Nephron progenitor cell (in vitro differentiated cells): ENCODE measurements around the gene PLA2G4E.

ENCODE experiments used
- DNase-seq: peaks from one replicate; pipeline ENCODE4 v3.0.0; 2021
- H3K27ac Mint-ChIP-seq: 2 replicates; pipeline ENCODE4 v1.8.0; 2021; ENCODE audit warnings: mild to moderate bottlenecking, moderate library complexity, mixed read lengths
- H3K27me3 Mint-ChIP-seq: 2 replicates; pipeline ENCODE4 v1.8.0; 2021; ENCODE audit warnings: mild to moderate bottlenecking, low read depth, mixed read lengths; ENCODE audit not compliant: poor library complexity
- H3K36me3 Mint-ChIP-seq: 2 replicates; pipeline ENCODE4 v1.8.0; 2021; ENCODE audit warnings: low read depth, mixed read lengths
- H3K4me1 Mint-ChIP-seq: 2 replicates; pipeline ENCODE4 v1.8.0; 2021; ENCODE audit warnings: mixed read lengths
- H3K4me3 Mint-ChIP-seq: 2 replicates; pipeline ENCODE4 v1.8.0; 2021; ENCODE audit warnings: mild to moderate bottlenecking, moderate library complexity, mixed read lengths
- H3K9me3 Mint-ChIP-seq: 2 replicates; pipeline ENCODE4 v1.8.0; 2021; ENCODE audit warnings: mild to moderate bottlenecking, moderate library complexity, mixed read lengths
- CTCF ChIP-seq: fragments of 200-600 bp; sonication (generic); IDR thresholded peaks from 2 replicates; pipeline ENCODE4 v1.5.0; 2021; ENCODE audit warnings: antibody characterized with exemption

The PLA2G4E gene

GRCh38 chr15:42027521-42027920 is 6.7 kb upstream of the PLA2G4E start:
- no peaks in the 10 kb centered on the region for H3K4me1 Mint-ChIP-seq
- peaks cover 44% of the 10 kb centered on the region for H3K9me3 Mint-ChIP-seq
- H3K27me3 Mint-ChIP-seq: peaks cover 40% of the 10 kb centered on the region
- no peak overlapping the region for H3K4me3 Mint-ChIP-seq
- H3K27ac Mint-ChIP-seq: no peak overlapping the region
- DNase-seq: no peak
- H3K36me3 Mint-ChIP-seq: no peaks in the 10 kb centered on the region
- no peak for TF ChIP-seq CTCF

- no peak overlapping the region for H3K27ac Mint-ChIP-seq
- DNase-seq: no peak
- no peaks in the 10 kb centered on the region for H3K36me3 Mint-ChIP-seq
- no peaks in the 10 kb centered on the region for H3K4me1 Mint-ChIP-seq
- peaks cover 63% of the 10 kb centered on the region for H3K9me3 Mint-ChIP-seq
- no peak for TF ChIP-seq CTCF
- H3K4me3 Mint-ChIP-seq: no peak overlapping the region
- H3K27me3 Mint-ChIP-seq: peaks cover 26% of the 10 kb centered on the region
Observed at GRCh38 chr15:42024303-42024702, 3.5 kb upstream of the PLA2G4E start.

GRCh38 chr15:42021593-42021992 is 751 bp upstream of the PLA2G4E start:
- no peak overlapping the region for H3K4me3 Mint-ChIP-seq
- peaks cover 59% of the 10 kb centered on the region for H3K9me3 Mint-ChIP-seq
- no peak for TF ChIP-seq CTCF
- H3K27me3 Mint-ChIP-seq: peaks cover 20% of the 10 kb centered on the region
- H3K27ac Mint-ChIP-seq: no peak overlapping the region
- H3K4me1 Mint-ChIP-seq: peaks cover 10% of the 10 kb centered on the region
- H3K36me3 Mint-ChIP-seq: no peaks in the 10 kb centered on the region
- DNase-seq: no peak

GRCh38 chr15:42018306-42019224 is 2.3 kb downstream of the PLA2G4E start:
- Mint-ChIP-seq H3K36me3 (no peaks in the 10 kb centered on the region), H3K9me3 (peaks cover 33% of the 10 kb centered on the region), H3K27me3 (peaks cover 12% of the 10 kb centered on the region), H3K4me1 (peaks cover 10% of the 10 kb centered on the region), H3K4me3 (no peak overlapping the region), H3K27ac (no peak overlapping the region)
- no peak for DNase-seq
- TF ChIP-seq CTCF: no peak

- Mint-ChIP-seq H3K4me1 (peaks cover 10% of the 10 kb centered on the region), H3K4me3 (no peak overlapping the region), H3K36me3 (no peaks in the 10 kb centered on the region), H3K27ac (no peak overlapping the region), H3K9me3 (peaks cover 17% of the 10 kb centered on the region), H3K27me3 (peaks cover 16% of the 10 kb centered on the region)
- no peak for TF ChIP-seq CTCF
- no peak for DNase-seq
Observed at GRCh38 chr15:42016971-42017370, 3.9 kb downstream of the PLA2G4E start.

- Mint-ChIP-seq H3K27ac (no peak overlapping the region), H3K27me3 (peaks cover 17% of the 10 kb centered on the region), H3K9me3 (no peaks in the 10 kb centered on the region), H3K4me1 (peaks cover 10% of the 10 kb centered on the region), H3K36me3 (no peaks in the 10 kb centered on the region), H3K4me3 (no peak overlapping the region)
- TF ChIP-seq CTCF: no peak
- no peak for DNase-seq
Observed at GRCh38 chr15:42014406-42014805, 6.4 kb downstream of the PLA2G4E start.
